ENCODE results near the gene TSPAN18. TPM values are rescaled to one million over a fixed set of nuclear protein-coding genes. Genes with fewer than 3 reads are reported as not detected.

Gene TSPAN18
- total RNA-seq, 1 donor from 2014 or later = 13.9 TPM

DNA sequence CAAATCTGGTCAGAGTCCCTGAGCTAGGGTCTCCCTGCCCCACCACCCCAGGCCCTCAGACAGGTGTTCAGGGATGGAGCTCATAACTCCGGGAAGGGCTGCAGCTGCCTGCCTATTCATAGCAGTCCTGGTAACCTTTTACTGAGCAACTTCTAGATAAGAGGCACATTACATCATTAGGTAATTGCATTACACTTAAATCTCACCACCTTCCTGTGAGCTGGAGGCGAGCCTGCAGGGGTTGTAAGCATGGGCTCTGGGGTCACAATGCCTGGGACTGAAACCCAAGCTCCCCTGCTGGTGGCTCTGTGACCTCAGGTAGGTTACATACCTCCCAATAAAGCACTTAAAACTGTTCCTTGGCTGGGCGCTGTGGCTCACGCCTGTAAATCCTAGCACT, 201.4 kb downstream of the TSPAN18 start:
- DNase-seq (ENCODE audit: low spot score in 2 of 2) = no peak
- no peak for FAIRE-seq

DNA sequence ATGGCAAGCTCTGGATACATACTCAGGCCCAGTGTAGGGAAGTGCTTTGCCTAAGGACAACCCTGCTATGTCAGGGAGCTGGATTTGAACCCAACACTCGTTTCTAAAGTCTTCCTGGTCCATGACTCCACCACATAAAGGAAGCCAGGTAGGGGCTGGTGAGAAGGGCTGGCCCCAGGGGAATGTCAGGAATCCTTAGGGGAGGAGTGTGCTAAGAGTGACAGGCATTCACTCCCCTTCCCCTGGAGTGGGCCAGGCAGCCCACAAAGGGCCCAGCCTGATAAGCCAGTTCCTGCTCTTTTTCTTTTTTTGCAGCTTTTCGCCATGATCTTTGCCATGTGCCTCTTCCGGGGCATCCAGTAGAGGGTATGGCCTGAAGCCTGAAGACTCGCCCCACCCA, 202.1 kb downstream of the TSPAN18 start:
- FAIRE-seq (no peak), DNase-seq (ENCODE audit: low spot score in 2 of 2) (no peak)

DNA sequence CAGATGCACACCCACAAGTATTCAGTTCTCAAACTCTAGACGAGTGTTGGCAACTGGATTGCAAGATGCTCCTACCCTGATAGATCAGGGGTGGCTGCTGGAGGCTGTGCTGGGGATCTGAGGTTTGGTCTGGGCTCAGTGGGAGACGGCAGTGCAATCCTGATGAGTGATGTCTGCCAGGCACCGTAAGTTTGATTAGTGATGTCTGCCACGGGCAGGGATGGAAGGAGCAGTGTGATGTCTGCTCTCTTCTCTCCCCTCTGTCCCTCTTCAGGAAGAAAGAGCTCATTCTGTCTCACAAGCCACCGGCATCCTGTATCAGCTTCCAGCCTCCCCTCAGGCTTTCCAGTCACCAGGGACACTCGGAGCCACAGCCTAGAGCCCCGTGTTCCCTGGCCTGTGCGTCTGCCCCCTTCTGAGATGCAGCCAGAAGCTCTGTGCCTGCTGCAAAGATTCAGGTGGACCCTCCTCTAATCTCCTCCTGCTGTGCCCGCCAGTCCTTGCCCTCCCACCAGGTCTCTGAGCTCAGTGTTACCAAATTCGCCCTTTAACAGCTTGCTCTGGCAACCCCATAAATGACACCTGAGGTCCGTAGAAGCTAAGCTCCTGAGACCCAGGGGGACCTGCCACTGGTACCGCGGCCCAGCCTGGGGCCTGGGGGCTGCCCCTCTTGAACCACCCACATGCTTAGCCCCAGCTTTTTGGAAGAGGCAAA, 204.0 kb downstream of the TSPAN18 start:
- no peak for DNase-seq (ENCODE audit: low spot score in 2 of 2)

DNA sequence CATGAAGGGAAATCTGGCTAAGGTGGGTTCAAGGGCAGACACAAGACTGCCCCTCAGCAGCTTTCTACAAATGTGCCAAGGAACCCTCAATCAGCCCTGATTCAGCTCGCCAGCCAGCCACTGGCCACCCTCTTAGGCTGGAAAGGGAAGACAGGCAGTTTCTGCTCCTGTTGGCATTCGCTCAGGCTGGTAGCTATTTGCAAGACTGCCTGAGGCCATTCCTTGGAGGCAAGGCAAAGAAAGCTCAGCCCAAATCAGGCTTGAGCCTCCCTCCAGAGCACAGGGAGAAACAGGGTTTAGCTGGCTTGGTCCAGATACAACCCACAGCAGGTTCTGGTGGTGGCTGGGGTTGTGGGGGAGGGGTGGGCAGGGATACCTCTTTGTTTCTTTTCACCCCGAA, 204.7 kb downstream of the TSPAN18 start:
- FAIRE-seq (no peak), DNase-seq (ENCODE audit: low spot score in 2 of 2) (no peak)

More for the DNA sequence above, 204.0 kb downstream of the TSPAN18 start:
- no peak for FAIRE-seq

DNA sequence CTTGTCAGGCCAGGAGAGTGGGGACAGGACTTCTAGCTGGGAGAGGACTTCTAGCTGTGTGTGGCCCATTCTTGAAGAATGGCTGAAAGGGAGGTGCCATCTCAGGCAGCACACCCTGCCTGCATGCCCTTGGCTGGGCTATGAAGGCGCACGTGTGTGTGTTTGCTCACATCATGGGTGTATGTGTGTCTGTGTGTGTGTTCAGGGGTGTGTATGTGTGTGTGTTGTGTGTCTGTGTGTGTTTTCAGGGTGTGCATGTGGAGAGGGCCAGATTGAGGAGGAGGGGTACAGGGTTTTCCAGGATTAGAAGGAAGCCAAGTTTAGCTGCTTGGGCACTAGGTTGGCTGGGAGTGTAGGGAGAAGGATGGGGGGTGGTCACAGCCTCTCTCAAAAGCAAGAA, 207.3 kb downstream of the TSPAN18 start:
- FAIRE-seq = no peak
- no peak for DNase-seq (ENCODE audit: low spot score in 2 of 2)

DNA sequence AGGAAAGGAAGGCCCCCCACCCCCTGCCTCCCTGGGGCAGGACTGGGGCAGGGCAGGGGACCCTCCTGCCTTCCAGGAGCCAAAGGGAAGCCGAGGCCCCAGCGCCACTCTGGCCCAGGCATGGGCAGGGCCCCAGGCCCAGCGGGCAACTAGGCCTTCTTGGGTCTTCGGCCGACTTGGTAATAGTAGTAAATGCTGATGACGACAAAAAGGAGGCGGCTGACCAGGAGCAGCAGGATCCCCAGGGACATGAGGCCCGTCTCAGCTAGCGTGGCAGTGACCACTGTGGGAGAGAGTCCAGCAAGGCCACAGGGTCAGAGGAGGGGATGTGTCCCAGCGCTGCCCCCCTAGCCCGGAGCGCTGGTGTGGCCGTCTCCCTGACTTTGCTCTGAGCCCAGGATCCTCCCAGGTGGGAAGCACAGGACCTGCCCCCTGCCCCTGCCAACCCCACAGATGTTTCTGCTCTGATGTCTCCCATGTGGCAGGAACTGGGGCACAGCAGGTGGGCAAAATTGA, 208.0 kb downstream of the TSPAN18 start:
- FAIRE-seq (no peak), DNase-seq (ENCODE audit: low spot score in 2 of 2) (no peak)

DNA sequence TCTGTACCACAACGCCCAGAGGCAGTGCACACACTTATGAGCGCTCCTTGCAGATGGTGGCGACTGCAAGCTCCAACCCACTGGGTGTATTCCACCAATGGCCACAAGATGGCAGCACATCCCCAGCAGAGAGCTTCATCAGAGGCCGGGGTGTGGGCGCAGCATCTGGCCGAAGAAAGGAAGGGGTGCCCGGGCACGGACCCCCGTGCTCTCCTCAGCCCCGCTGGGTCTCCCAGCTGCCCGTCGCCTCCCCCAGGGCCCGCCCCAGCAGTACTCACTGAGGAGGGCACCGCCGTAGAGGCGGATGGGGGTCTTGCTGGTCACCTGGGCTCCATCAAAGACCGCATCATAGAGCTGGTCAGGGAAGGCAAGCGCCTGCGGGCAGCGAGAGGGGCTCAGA, 209.8 kb downstream of the TSPAN18 start:
- no peak for FAIRE-seq
- peak; percentile 73 to 82 for DNase-seq (ENCODE audit: low spot score in 2 of 2)

DNA sequence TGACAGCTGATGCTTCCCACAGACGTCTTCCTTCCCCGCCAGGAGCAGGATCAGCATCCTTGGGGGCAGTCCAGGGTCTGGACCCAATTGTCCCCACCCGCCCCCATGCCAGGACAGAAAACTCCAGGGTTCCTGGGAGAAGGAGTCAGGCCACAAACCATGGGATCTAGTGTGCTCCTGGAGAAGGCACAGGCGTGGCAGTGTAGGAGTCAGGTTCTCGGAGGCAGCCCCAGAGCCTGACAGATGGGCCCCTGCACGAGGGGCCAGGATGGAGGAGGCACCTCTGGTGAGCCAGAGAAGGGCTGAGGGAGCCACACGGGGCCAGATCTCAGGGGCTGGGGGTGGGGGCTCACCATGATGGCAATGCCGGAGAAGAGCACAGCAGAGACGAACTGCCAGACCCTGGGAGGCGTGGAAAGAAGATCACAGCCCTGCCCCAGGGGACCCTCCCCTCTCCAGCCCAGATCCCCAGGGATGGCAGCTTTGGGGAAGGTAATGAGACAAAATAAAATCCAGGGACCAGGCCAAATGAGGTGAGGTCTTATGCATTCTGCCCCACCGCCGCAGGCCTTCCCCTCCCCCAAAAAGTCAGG, 210.3 kb downstream of the TSPAN18 start:
- no peak for FAIRE-seq
- no peak for DNase-seq (ENCODE audit: low spot score in 2 of 2)

DNA sequence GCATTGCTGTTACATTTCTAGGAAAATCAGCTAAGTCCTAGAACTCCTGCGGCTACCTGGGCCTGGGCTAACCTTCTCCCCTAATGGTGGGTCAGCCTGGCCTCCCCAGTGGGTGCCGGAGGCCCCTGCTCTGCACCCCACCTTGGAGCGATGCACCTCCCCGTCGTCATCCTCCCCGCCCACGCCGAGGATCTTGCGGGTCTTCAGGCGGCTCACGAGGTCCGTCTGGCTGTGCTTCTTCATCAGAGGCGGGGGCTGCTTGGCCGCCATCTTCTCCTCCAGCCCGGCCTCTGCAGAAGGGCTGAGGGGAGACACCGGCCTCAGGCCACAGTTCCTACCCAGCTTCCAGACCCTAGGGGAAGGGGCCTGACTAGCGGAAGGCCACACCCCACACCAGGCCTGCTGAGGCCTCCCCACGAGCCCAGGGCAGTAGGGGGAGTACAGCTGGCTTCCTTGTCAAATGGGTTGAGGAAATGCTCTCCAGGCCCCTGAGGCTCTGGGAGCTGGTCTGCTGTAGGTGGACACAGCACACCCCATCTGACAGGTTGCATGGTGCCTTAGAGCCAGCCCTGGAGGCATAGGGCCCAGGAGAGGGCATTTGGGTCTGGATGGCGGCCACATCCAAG, 211.4 kb downstream of the TSPAN18 start:
- FAIRE-seq (no peak), DNase-seq (ENCODE audit: low spot score in 2 of 2) (no peak)

DNA sequence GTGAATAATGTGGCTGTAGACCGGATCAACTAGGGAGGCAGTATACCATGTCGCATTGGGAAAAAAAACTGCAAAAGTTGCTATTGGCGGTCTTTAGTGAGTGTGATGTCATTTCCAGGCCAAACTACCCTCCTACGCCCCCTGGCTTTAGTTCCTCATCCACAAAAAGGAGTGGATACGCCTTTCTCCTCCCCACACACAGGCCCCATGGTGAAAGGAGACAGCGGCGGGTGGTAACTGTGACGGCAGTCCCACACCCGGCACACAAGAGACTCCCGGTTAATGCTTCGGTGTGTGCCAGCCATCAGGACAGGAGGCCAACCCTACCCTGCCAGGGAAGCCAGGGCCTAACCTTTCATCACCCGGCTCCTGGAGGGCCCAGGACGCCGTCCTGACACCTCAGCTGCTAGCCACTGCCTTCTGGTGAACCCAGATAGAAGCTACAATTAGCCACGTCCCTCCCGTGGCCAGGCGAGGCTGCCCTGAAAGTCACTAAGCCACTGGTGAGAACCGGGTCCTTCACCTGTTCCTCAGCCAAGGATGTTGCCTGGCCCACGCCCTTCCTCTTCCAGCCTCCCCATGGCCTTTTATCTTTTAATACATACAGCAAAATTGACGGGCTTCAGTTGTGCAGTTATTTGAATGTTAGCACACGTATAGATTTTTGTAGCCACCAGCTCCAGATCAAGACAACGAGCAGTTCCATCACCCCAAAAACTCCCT, 213.1 kb downstream of the TSPAN18 start:
- FAIRE-seq = no peak

DNA sequence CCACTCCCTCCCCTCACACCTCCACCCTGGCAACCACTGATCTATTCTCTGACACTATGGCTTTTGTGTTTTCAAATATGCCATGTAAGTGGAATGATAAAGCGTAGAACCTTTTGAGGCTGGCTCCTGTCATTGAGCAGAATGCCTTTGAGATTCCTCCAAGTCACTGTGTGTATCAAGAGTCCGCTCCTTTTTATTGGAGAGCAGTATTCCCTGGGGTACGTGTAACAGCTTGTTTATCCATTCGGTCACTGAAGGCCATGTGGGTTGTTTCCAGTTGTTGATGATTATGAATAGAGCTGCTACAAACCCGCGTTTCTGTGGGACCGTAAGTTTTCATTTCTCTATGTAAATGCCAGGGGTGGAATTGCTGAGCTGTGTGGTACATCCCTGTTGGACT, 213.6 kb downstream of the TSPAN18 start:
- no peak for FAIRE-seq
- DNase-seq (ENCODE audit: low spot score in 2 of 2) = no peak

More for the DNA sequence above, 213.1 kb downstream of the TSPAN18 start:
- DNase-seq (ENCODE audit: low spot score in 2 of 2) = peak in 1 of 2 donors; percentile 59

DNA sequence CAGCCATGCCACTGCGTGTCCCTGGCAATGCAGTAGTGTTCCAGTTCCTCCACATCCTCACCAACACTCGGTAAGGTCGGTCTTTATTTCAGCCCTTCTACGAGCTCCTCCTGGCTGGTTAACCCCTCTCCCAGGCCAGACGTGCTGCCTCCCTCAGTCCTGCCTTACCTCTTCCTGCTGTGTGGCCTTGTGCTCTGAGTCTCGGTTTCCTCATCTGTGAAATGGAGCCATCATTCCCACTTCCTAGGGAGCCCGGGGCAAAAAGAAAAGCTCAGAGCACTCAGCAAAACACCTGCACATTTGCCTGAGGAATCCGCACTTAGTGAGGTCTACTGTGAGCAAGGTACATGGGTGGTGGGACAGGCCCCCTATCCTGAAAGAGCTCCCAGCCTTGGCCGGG, 214.1 kb downstream of the TSPAN18 start:
- FAIRE-seq = no peak
- DNase-seq (ENCODE audit: low spot score in 2 of 2) = no peak

DNA sequence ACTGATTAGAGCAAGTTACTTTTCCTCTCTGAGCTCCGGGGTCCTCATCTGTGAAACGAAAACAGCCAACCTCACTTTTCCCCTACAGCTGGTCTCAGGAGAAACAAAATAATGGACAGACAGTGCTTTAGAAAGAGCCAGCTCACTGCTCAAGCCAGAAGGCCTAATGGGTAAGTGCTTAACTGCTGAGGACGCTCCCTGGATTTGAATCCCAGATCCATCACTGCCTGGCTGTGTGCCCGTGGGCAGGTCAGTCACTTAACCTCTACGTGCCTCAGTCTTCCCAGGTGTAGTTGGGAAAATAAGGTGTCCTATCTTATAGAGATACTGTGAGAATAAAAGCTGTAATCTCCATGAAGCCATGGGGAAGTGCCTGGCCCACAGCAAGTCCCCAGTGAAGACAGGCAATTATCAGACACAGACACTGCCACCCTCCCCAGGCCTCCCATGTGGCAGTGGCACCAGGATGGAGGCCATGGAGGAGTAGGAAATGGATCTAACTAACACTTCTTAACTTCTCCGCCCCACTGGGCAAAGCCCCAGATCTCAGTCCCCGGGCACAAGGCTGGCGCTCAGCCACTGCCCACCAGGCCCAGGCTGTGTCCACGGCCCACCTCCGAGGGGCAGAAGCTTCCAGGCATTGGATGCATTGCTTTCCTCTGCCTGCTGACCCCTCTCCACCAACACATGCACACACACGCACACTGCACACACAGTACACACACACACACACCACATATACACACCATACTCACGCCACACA, 214.7 kb downstream of the TSPAN18 start:
- DNase-seq (ENCODE audit: low spot score in 2 of 2) (no peak), FAIRE-seq (no peak)

DNA sequence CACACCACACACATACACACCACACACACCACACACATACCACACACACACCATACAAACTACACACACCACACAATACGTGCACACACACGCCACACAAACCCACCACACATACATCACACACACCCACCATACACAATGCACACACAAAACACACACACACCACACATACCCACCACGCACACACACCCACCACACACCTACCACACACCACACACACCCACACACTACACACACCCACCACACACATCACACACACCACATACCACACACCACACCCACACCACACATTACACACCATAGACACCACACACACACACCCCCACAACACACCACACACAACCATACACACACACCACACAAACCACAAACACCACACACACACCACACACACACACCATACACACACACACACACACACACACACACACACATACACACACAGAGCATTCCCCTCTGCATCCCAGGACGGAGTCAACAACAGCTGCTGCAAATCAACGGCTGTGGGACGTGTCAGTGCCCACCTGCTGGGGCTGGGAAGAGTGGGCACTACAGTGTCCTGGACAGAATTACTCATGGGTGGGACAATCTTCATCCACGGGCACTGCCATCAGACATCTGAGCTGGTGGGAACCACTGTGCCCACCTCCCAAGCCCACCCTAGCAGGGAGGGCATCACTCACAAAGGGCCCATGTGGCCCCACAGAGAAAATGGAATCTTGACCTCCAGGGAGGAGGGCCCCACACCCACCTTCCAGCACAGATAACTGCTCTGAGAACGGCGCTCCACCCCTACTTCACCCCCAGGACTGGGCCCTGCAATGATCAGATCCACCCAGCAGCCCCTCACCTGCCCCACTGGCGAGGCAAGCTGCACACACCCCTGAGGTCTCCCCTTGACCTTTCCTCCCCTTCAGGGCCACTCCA, 215.5 kb downstream of the TSPAN18 start:
- DNase-seq (ENCODE audit: low spot score in 2 of 2) = no peak
- no peak for FAIRE-seq

DNA sequence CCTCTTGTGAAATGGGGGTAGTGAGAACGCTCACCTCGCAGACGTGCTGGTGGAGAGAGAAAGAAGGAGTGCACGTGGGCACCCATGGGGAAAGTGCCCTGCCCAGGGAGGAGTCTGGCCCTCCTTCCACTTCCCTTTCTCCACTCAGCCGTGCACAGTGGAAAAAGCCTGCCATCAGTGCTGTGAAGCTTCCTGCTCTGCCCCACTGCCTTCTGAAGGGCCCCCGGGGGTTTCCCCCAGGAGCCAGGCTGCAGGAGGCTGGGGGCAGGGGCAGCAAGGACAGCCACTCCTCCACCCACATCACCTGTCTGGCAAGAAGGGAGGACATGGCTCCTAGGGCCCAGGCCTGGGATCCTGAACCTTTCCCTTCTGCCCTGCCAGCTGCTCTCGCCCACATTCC, 216.4 kb downstream of the TSPAN18 start:
- no peak for DNase-seq (ENCODE audit: low spot score in 2 of 2)
- no peak for FAIRE-seq

DNA sequence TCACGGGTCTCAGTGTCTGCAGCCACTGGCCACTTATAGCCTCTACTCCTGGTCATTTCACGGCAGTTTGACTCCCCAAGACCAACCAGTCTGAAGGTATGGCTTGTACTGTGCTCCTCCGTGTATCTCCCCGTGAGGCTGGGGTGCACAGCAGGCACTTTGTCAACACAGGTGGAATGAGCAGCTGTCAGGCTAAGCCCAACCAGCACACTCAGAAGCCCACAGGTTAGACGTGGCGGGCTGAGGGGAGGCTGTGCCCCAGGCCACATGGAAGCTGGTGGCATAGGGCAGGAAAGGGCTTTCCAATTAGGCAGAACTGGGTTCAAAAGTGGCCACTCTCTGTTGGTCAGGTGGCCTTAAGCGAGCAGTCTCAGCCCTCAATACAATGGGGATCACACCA, 216.9 kb downstream of the TSPAN18 start:
- no peak for FAIRE-seq

DNA sequence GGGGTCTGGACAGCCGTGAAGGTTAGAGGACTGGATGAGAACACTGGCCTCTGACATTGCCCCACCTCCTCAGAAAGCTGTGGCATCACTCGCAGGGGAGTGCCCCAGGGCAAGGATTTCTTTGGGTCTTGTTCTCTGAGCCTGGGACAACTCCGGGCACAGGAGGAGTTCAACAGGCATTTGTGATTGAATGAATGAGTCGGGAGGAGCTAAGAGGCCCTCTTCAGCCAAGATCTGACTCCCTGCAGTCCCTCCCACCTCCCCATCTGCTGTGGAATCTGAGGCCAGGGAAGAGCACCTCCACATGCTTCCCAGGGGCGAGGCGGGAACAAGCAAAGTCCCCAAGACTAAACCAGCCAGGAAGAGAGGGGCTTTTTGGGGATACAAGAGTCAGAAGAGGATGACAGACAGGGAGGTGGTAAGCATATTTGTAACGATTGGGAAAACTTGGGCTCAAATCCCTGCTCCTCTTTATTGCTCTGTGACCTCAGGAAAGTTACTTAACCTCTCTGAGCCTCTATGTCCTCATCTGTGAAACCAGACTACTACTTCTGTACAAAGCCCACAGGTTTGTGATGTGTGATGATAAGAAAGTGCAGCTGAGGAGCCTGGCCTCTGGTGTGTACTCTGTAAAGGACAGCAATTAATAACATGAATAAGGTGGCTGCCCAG, 217.6 kb downstream of the TSPAN18 start:
- FAIRE-seq (no peak), DNase-seq (ENCODE audit: low spot score in 2 of 2) (no peak)

More for the DNA sequence above, 216.9 kb downstream of the TSPAN18 start:
- no peak for DNase-seq (ENCODE audit: low spot score in 2 of 2)

DNA sequence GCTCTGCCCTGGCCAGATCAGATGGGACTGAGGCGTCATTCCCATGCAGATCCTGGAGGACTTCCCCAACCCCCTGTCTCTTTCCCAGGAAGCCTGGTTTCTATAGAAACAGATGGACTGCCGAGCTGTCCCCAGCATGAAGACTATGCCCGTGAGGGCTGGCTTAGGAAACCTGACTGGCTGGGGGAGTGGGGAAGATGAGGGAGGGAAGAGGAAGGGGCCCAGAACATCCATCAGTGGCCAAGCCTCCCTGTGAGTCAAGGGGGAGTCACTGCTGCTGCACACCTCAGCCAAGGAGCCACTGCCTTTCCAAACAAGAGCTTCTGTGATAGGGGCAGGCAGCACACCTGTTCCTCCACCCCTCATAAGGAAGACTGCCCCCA, 218.1 kb downstream of the TSPAN18 start:
- DNase-seq (ENCODE audit: low spot score in 2 of 2) (no peak), FAIRE-seq (no peak)

DNA sequence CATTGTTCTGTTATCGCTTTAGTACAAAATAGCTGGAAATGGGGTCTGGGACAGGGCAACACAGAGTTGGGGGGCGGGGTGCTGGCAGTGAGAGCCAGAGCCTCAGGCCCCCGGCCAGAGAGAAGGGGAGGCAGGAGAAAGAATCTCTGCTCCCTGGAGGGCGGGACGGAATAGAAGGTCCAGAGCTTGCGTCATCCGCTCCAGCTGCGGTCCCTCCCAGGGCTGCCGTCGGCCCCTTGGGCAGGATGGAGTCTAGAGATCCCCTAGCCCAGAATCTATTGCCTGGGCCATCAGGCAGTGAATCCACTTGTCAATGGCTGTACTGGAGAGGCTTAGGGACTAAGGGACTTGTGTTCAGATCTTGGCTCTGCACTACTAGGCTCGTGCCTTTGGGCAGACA, 218.9 kb downstream of the TSPAN18 start:
- FAIRE-seq = no peak

More for the DNA sequence above, 218.9 kb downstream of the TSPAN18 start:
- no peak for DNase-seq (ENCODE audit: low spot score in 2 of 2)
